T-cell (primary cell): ENCODE measurements around the gene STH. TPM values are rescaled to one million over a fixed set of nuclear protein-coding genes. Genes with fewer than 3 reads are reported as not detected.

ENCODE experiments used
- ATAC-seq, 4 experiments: fragments of 200-7000 bp in 3 of 4; fragments of 150-1000 bp in 1 of 4; cut with Tn5 transposase; replicated peaks in 1 of 4; 1 replicate in 3 of 4; 2 replicates in 1 of 4; pipeline ENCODE4 v1.10.0; 2021; ENCODE audit warnings: moderate library complexity in 3 of 4, mild to moderate bottlenecking in 2 of 4, moderate number of reproducible peaks in 1 of 4
- CTCF ChIA-PET, 2 donors: fragments of 300-600 bp; sonication (Branson Sonifier 250); formaldehyde crosslinking; loops; one replicate each; lab custom pipeline; 2022; ENCODE audit warnings: antibody characterized with exemption in 2 of 2; lab: Charles Lee
- POLR2A ChIA-PET, 2 donors: fragments of 300-600 bp; sonication (Branson Sonifier 250); formaldehyde crosslinking; loops; one replicate each; lab custom pipeline; 2022; ENCODE audit warnings: antibody characterized with exemption in 2 of 2; lab: Charles Lee
- DNase-seq, 35 experiments: peaks; one replicate each; pipeline versions ENCODE4 v3.0.0 to v3.0.0-alpha.2; 2013 to 2023
- H3K27ac ChIP-seq: one replicate; pipeline ENCODE4 v1.5.1; 2013; ENCODE audit warnings: low read length
- H3K27me3 ChIP-seq, 2 experiments: replicated peaks in 1 of 2; 1 replicate in 1 of 2; 2 replicates in 1 of 2; pipeline versions ENCODE4 v1.6.1 to v1.7.0; 2013; ENCODE audit warnings: low read length in 1 of 2, mixed read lengths in 1 of 2; ENCODE audit not compliant: control insufficient read depth in 2 of 2, insufficient read depth in 2 of 2; ENCODE audit errors: extremely low read depth in 1 of 2
- H3K36me3 ChIP-seq, 2 donors: 1 replicate in 1 of 2; 2 replicates in 1 of 2; pipeline versions ENCODE4 v1.6.1 to v1.7.0; 2013; ENCODE audit warnings: low read length in 1 of 2; ENCODE audit not compliant: control insufficient read depth in 2 of 2, insufficient read depth in 1 of 2; ENCODE audit errors: extremely low read depth in 1 of 2
- H3K4me1 ChIP-seq, 2 experiments: 1 replicate in 1 of 2; 2 replicates in 1 of 2; pipeline versions ENCODE4 v1.6.1 to v1.7.0; 2013; ENCODE audit warnings: low read length in 2 of 2, mixed read lengths in 1 of 2; ENCODE audit not compliant: insufficient read depth in 2 of 2, control insufficient read depth in 1 of 2; ENCODE audit errors: extremely low read depth in 1 of 2
- H3K4me3 ChIP-seq, 2 donors: 1 replicate in 1 of 2; 2 replicates in 1 of 2; pipeline versions ENCODE4 v1.5.1 to v1.7.0; 2013; ENCODE audit warnings: mild to moderate bottlenecking in 2 of 2, low read length in 1 of 2, moderate library complexity in 1 of 2; ENCODE audit not compliant: control insufficient read depth in 1 of 2; ENCODE audit errors: extremely low read depth in 1 of 2
- H3K9me3 ChIP-seq: 2 replicates; pipeline ENCODE4 v1.7.0; 2013
- H3K27ac Mint-ChIP-seq, 2 donors: one replicate each; pipeline ENCODE4 v1.8.0; 2020 to 2021; ENCODE audit warnings: mild to moderate bottlenecking in 2 of 2, mixed read lengths in 2 of 2
- H3K27me3 Mint-ChIP-seq, 2 donors: one replicate each; pipeline ENCODE4 v1.8.0; 2021 to 2022; ENCODE audit warnings: mixed read lengths in 2 of 2
- H3K36me3 Mint-ChIP-seq: one replicate; pipeline ENCODE4 v1.8.0; 2021; ENCODE audit warnings: mixed read lengths
- H3K4me1 Mint-ChIP-seq, 3 donors: one replicate each; pipeline ENCODE4 v1.8.0; 2020 to 2022; ENCODE audit warnings: mixed read lengths in 3 of 3, mild to moderate bottlenecking in 1 of 3
- H3K4me3 Mint-ChIP-seq, 3 donors: one replicate each; pipeline ENCODE4 v1.8.0; 2020 to 2022; ENCODE audit warnings: mild to moderate bottlenecking in 3 of 3, mixed read lengths in 3 of 3, moderate library complexity in 3 of 3
- H3K9me3 Mint-ChIP-seq, 3 donors: one replicate each; pipeline ENCODE4 v1.8.0; 2020 to 2022; ENCODE audit warnings: mixed read lengths in 3 of 3
- WGBS: methylation state at CpG from one replicate; pipeline ENCODE4 v1.1.5; 2013; ENCODE audit warnings: missing lambda C conversion rate; ENCODE audit not compliant: insufficient coverage; 5-methylcytosine and 5-hydroxymethylcytosine counted together
- total RNA-seq, 35 experiments: library from RNA in 6 of 35; stranded (reverse) in 6 of 35; fragments of 120-200 nt in 1 of 35; gene quantifications; one replicate each; pipeline versions ENCODE4 v1.2.1 to v1.2.4 and lab custom pipeline; 2013 to 2026

Gene STH
- total RNA-seq, 5 donors from 2014 or later (not counting 1 experiment from before 2014, with no cell fraction given), result not detected

DNA sequence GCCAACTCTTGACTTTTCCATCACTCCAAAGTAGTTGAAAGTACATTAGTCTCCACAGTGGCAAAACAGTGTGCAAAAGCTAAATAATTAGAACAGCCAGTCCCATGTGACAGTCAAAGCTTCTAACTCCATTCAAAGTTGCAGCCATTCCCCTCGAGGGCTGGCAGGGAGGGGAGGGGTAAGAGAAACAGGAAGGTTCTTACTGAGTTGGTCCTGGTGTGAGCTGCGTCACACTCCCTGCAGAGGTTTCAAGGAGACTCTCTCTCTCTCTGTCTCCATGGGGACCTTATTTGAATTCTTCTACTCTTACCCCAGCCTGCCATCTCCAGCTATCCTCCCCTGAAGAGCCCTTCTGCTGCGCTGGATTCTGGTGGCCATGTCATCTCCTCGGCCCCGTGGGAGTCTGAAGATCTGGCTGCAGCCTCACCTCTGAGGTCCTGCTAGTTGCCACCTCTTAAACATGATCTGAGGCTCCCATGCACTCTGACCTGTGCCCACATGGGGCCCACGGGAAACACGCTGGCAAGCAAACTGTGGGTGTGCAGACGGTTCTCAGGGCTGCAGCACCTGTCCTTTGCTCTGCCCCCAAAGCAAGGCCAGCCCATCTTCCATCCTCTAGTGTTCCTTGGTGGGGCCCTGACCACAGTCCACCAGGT is 23.3 kb upstream of the STH start:
- CTCF ChIA-PET, result interaction anchor here in 1 of 2 donors (0.6 kb wide), 1 partner anchor 144 kb away, joined by 3 read pairs; no protein-coding TSS in a partner anchor
- Mint-ChIP-seq H3K4me3 (no peak overlapping the region), H3K9me3 (peaks cover 0 to 5% (median 2%) of the 10 kb centered on the region in 3 donors), H3K4me1 (no peaks in the 10 kb centered on the region), H3K36me3 (no peaks in the 10 kb centered on the region), H3K27ac (no peak overlapping the region), H3K27me3 (peaks cover 0 to 2% of the 10 kb centered on the region in 2 donors)
- 82% methylated on average over 6 of the region's 8 CpGs for WGBS
- H3K36me3 ChIP-seq, result no peaks in the 10 kb centered on the region
- H3K27ac ChIP-seq, result no peak overlapping the region
- H3K4me1 ChIP-seq, result peaks cover 0 to 10% of the 10 kb centered on the region in 2 experiments
- no peaks in the 10 kb centered on the region for H3K9me3 ChIP-seq
- H3K27me3 ChIP-seq, result peaks cover 0 to 23% of the 10 kb centered on the region in 2 experiments
- ATAC-seq (no peak), DNase-seq (no peak)
- no peak overlapping the region for H3K4me3 ChIP-seq
- POLR2A ChIA-PET, result no interaction called here

DNA sequence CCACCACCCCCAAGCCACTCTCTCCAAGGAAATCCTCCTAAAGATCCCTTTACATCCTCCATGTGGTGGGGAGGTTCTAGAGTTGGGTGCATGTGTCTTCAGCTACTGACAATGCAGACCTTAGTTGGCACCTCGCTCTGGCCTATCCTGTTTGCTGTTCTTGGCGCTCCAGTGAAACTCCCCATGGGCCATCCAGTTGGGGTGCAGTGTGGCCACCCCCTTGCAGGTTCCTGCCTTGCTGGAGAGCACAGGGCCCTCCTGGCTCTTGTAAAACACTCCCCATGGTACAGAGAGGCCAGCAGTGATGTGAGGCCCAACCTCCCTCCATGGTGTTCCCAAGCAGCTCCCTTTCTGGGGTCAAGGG is 22.7 kb upstream of the STH start:
- H3K4me1 Mint-ChIP-seq, result no peaks in the 10 kb centered on the region
- H3K27ac Mint-ChIP-seq, result no peak overlapping the region
- H3K9me3 ChIP-seq, result no peaks in the 10 kb centered on the region
- DNase-seq (no peak), ATAC-seq (no peak)
- CTCF ChIA-PET, result interaction anchor here in 1 of 2 donors (0.6 kb wide), 1 partner anchor 144 kb away, joined by 3 read pairs; no protein-coding TSS in a partner anchor
- H3K27me3 ChIP-seq, result peaks cover 0 to 22% of the 10 kb centered on the region in 2 experiments
- no peaks in the 10 kb centered on the region for H3K36me3 ChIP-seq
- H3K36me3 Mint-ChIP-seq, result no peaks in the 10 kb centered on the region
- POLR2A ChIA-PET, result no interaction called here
- H3K9me3 Mint-ChIP-seq, result peaks cover 0 to 5% (median 2%) of the 10 kb centered on the region in 3 donors
- no peak overlapping the region for H3K4me3 Mint-ChIP-seq
- H3K27ac ChIP-seq, result no peak overlapping the region
- peaks cover 0 to 10% of the 10 kb centered on the region in 2 experiments for H3K4me1 ChIP-seq
- 100% methylated on average over 2 of the region's 2 CpGs for WGBS
- peaks cover 0 to 2% of the 10 kb centered on the region in 2 donors for H3K27me3 Mint-ChIP-seq
- H3K4me3 ChIP-seq, result no peak overlapping the region

DNA sequence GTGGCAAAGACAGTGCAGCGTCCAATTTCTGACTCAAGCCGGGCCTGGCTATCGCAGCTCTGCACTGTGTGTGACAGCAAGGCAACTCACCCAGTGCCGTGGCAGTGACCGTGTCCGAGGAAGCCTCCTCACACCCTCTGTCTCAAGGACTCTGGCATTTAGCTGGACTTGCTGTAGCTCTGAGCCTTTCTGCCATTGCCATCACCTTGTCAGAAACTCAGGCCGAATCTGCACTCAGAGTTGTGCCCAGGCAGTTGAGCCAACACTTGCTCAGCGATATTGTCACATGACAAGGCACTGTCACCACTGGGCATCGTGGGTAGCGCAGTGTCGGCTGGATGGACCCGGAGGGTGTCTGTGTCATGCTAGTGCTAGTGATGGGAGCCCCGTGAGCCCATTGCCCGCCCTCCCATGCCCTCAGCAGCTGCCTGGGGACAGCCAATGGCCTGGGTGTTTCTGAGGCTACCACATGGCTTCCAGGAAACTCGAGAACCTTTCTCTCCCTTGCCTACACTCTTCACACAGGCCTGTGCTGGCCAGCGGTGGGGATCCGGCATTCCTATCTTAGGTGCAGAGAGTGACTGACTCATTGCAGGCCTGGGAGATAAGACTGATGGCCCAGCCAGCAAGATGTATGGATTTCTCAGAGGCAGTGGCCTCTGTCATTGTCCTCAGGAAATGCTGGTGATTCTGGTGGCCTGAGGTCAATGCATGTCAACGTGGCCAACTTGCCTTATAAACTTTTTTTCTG is 22.1 kb upstream of the STH start:
- H3K27ac ChIP-seq, result no peak overlapping the region
- WGBS, result 86% methylated on average over 16 of the region's 18 CpGs
- H3K4me3 ChIP-seq, result no peak overlapping the region
- CTCF ChIA-PET, result no interaction called here
- Mint-ChIP-seq H3K36me3 (no peaks in the 10 kb centered on the region), H3K27ac (no peak overlapping the region), H3K4me1 (no peaks in the 10 kb centered on the region), H3K4me3 (no peak overlapping the region), H3K9me3 (peaks cover 0 to 5% (median 2%) of the 10 kb centered on the region in 3 donors), H3K27me3 (peaks cover 0 to 2% of the 10 kb centered on the region in 2 donors)
- ATAC-seq (no peak), DNase-seq (no peak)
- POLR2A ChIA-PET, result no interaction called here
- H3K4me1 ChIP-seq, result peaks cover 0 to 10% of the 10 kb centered on the region in 2 experiments
- H3K27me3 ChIP-seq, result peaks cover 0 to 20% of the 10 kb centered on the region in 2 experiments
- H3K9me3 ChIP-seq, result no peaks in the 10 kb centered on the region
- no peaks in the 10 kb centered on the region for H3K36me3 ChIP-seq

DNA sequence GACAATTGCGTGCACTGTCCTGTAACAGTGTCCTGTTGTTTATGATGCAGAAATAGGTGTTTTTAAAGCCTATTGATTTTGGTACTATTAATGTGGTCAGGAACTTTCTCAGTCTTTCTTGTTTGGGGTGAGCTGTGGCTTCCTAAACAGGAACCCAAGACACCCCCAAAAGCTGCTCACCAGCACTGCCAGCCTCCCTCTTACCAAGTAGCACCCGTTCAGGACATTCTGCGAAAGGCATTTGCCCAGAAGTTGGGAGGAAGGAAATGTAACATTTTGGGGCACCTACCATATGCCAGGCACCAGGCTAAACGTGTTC is 21.6 kb upstream of the STH start:
- Histone ChIP-seq H3K4me1 (peaks cover 0 to 10% of the 10 kb centered on the region in 2 experiments), H3K4me3 (no peak overlapping the region), H3K36me3 (no peaks in the 10 kb centered on the region), H3K27ac (no peak overlapping the region), H3K27me3 (peaks cover 0 to 19% of the 10 kb centered on the region in 2 experiments), H3K9me3 (no peaks in the 10 kb centered on the region)
- no peak for ATAC-seq
- H3K27me3 Mint-ChIP-seq, result no peaks in the 10 kb centered on the region
- H3K4me3 Mint-ChIP-seq, result no peak overlapping the region
- H3K4me1 Mint-ChIP-seq, result no peaks in the 10 kb centered on the region
- no peaks in the 10 kb centered on the region for H3K36me3 Mint-ChIP-seq
- WGBS, result no CpG with 5 or more reads among the region's 4 CpGs
- no peak overlapping the region for H3K27ac Mint-ChIP-seq
- POLR2A ChIA-PET, result interaction anchor here in 1 of 2 donors (0.7 kb wide), 1 partner anchor 62 kb away, joined by 5 read pairs; no protein-coding TSS in a partner anchor
- CTCF ChIA-PET, result no interaction called here
- peaks cover 0 to 2% (median 0%) of the 10 kb centered on the region in 3 donors for H3K9me3 Mint-ChIP-seq
- DNase-seq, result no peak

DNA sequence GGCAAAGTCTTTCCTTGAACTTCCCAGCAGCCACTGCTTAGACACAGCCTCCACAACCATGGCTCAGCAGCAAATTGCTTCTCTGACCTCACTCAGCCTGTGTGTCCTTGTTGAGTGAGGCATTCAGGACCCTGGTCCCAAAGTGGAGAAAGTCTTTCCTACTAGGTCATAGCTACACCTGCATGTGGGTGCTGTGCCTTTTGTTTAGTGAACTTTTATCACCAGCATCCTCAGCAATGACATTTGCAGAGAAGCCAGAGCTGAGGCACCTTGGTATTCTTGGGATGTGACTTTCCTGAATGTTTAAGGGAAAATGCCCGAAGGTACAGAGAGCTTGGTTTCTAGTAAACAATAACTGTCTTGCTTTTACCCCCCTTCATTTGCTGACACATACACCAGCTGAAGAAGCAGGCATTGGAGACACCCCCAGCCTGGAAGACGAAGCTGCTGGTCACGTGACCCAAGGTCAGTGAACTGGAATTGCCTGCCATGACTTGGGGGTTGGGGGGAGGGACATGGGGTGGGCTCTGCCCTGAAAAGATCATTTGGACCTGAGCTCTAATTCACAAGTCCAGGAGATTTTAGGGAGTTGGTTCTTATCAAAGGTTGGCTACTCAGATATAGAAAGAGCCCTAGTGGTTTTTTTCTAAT is 20.9 kb upstream of the STH start:
- H3K27me3 Mint-ChIP-seq, result no peaks in the 10 kb centered on the region

DNA sequence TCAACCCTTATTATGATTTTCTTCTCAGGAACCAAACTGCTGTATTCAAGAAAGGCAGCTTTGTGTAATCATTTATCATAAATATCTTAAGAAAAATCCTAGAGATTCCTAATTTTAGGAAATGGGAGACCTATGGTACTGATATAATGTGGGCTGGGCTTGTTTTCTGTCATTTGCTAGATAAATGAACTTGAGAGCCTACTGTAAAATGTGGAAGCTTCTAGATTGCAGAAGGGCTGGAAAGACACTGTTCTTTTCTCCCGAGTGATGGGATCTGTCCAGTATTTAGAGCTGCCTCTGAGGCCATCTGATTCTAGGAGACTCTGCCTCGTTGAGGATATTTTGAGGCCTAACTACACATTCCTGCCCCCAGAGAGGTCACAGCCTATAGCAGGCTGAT is 19.9 kb upstream of the STH start:
- no peaks in the 10 kb centered on the region for H3K36me3 Mint-ChIP-seq
- DNase-seq (no peak), ATAC-seq (no peak)
- 72% methylated on average over 2 of the region's 2 CpGs for WGBS
- Histone ChIP-seq H3K36me3 (no peaks in the 10 kb centered on the region), H3K4me3 (no peak overlapping the region), H3K27me3 (peaks cover 0 to 29% of the 10 kb centered on the region in 2 experiments), H3K4me1 (peaks cover 0 to 10% of the 10 kb centered on the region in 2 experiments), H3K9me3 (no peaks in the 10 kb centered on the region), H3K27ac (no peak overlapping the region)
- ChIA-PET CTCF (no interaction called here), POLR2A (interaction anchor here in 1 of 2 donors (0.6 kb wide), 1 partner anchor 13 kb away, joined by 5 read pairs; no protein-coding TSS in a partner anchor)
- H3K4me3 Mint-ChIP-seq, result no peak overlapping the region
- no peak overlapping the region for H3K27ac Mint-ChIP-seq
- no peaks in the 10 kb centered on the region for H3K4me1 Mint-ChIP-seq
- no peaks in the 10 kb centered on the region for H3K27me3 Mint-ChIP-seq
- no peaks in the 10 kb centered on the region for H3K9me3 Mint-ChIP-seq

More for the DNA sequence above, 20.9 kb upstream of the STH start:
- Mint-ChIP-seq H3K4me3 (no peak overlapping the region), H3K4me1 (no peaks in the 10 kb centered on the region), H3K9me3 (no peaks in the 10 kb centered on the region), H3K27ac (no peak overlapping the region), H3K36me3 (no peaks in the 10 kb centered on the region)
- no peaks in the 10 kb centered on the region for H3K36me3 ChIP-seq
- POLR2A ChIA-PET, result interaction anchor here in 1 of 2 donors (0.7 kb wide), 1 partner anchor 62 kb away, joined by 5 read pairs; no protein-coding TSS in a partner anchor
- H3K4me1 ChIP-seq, result peaks cover 0 to 10% of the 10 kb centered on the region in 2 experiments
- CTCF ChIA-PET, result no interaction called here
- no peak for ATAC-seq
- H3K27ac ChIP-seq, result no peak overlapping the region
- DNase-seq, result no peak
- WGBS, result 75% methylated on average over 2 of the region's 3 CpGs
- no peaks in the 10 kb centered on the region for H3K9me3 ChIP-seq
- peaks cover 0 to 25% of the 10 kb centered on the region in 2 experiments for H3K27me3 ChIP-seq
- no peak overlapping the region for H3K4me3 ChIP-seq
